ENCODE results near the gene AKAP6. TPM values are rescaled to one million over a fixed set of nuclear protein-coding genes. Genes with fewer than 3 reads are reported as not detected.

The AKAP6 gene
- total RNA-seq, 1 experiment from 2014 or later = 1.9 TPM

DNA sequence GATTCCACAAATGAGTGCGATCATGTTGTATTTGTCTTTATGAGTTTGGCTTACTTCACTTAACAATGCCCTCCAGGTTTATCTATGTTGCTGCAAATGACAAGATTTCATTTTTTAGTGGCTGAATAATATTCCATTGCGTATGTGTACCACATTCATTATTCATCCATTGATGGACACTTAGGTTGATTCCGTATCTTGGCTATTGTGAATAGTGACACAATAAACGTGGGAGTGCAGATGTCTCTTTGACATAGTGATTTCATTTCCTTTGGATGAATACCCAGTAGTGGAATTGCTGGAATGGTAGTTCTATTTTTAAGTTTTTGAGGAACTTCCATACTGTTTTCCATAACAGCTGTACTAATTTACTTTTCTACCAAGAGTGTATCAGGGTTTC, 23.5 kb downstream of the AKAP6 start:
- DNase-seq (ENCODE audit: low read depth, low spot score) (no peak), ATAC-seq (no peak)
- H3K27me3 ChIP-seq (ENCODE audit: insufficient read depth, low read length) = no peaks in the 10 kb centered on the region
- H3K9ac ChIP-seq (ENCODE audit: low read length) = no peak overlapping the region
- intact Hi-C loops (cut with micrococcal nuclease) = no loop called here
- H3K9me2 ChIP-seq (ENCODE audit: insufficient read depth) = no peaks in the 10 kb centered on the region; the same call in 1 of the 2 replicates
- H3K4me3 ChIP-seq (replicated peaks in 1 of 2; ENCODE audit: low read depth in 1 of 2, low read length in 2 of 2) = no peak overlapping the region
- no peaks in the 10 kb centered on the region for H4K20me1 ChIP-seq (ENCODE audit: insufficient read depth)
- CTCF ChIA-PET = no interaction called here
- TF ChIP-seq SP1 (IDR thresholded peaks at IDR 0.05; ENCODE audit: low read depth) (no peak), SRF (IDR thresholded peaks at IDR 0.05; ENCODE audit: low read depth) (no peak), ELF1 (IDR thresholded peaks at IDR 0.05; ENCODE audit: borderline replicate concordance, low read depth) (no peak), SIN3A (IDR thresholded peaks at IDR 0.05; ENCODE audit: low read depth) (no peak), CEBPB (IDR thresholded peaks at IDR 0.05; ENCODE audit: low read depth) (no peak), YY1 (IDR thresholded peaks at IDR 0.05; ENCODE audit: extremely low read depth, insufficient replicate concordance, low read depth, low read length) (no peak), JUND (IDR thresholded peaks at IDR 0.05) (no peak), FOSL1 (IDR thresholded peaks at IDR 0.05; ENCODE audit: low read depth) (no peak), POLR2A (IDR thresholded peaks at IDR 0.05; ENCODE audit: borderline replicate concordance, extremely low read depth, insufficient read depth, insufficient read length) (no peak), EZH2phosphoT487 (IDR thresholded peaks at IDR 0.05; ENCODE audit: borderline replicate concordance) (no peak), CBX3 (IDR thresholded peaks at IDR 0.05; ENCODE audit: low read depth) (no peak), ZNF274 (IDR thresholded peaks at IDR 0.05; ENCODE audit: low read depth, low read length) (no peak)
- TF ChIP-seq, protein P1, sequence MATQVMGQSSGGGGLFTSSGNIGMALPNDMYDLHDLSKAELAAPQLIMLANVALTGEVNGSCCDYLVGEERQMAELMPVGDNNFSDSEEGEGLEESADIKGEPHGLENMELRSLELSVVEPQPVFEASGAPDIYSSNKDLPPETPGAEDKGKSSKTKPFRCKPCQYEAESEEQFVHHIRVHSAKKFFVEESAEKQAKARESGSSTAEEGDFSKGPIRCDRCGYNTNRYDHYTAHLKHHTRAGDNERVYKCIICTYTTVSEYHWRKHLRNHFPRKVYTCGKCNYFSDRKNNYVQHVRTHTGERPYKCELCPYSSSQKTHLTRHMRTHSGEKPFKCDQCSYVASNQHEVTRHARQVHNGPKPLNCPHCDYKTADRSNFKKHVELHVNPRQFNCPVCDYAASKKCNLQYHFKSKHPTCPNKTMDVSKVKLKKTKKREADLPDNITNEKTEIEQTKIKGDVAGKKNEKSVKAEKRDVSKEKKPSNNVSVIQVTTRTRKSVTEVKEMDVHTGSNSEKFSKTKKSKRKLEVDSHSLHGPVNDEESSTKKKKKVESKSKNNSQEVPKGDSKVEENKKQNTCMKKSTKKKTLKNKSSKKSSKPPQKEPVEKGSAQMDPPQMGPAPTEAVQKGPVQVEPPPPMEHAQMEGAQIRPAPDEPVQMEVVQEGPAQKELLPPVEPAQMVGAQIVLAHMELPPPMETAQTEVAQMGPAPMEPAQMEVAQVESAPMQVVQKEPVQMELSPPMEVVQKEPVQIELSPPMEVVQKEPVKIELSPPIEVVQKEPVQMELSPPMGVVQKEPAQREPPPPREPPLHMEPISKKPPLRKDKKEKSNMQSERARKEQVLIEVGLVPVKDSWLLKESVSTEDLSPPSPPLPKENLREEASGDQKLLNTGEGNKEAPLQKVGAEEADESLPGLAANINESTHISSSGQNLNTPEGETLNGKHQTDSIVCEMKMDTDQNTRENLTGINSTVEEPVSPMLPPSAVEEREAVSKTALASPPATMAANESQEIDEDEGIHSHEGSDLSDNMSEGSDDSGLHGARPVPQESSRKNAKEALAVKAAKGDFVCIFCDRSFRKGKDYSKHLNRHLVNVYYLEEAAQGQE (IDR thresholded peaks at IDR 0.05; ENCODE audit: low read depth) = no peak
- TF ChIP-seq, protein P2, sequence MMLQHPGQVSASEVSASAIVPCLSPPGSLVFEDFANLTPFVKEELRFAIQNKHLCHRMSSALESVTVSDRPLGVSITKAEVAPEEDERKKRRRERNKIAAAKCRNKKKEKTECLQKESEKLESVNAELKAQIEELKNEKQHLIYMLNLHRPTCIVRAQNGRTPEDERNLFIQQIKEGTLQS (IDR thresholded peaks at IDR 0.05) = no peak
- no peak overlapping the region for H2AFZ ChIP-seq (ENCODE audit: low read depth, low read length, poor library complexity, severe bottlenecking)
- H3K27ac ChIP-seq (ENCODE audit: low read depth, low read length) = no peak overlapping the region
- no peaks in the 10 kb centered on the region for H3K9me3 ChIP-seq (ENCODE audit: control insufficient read depth in 1 of 2, insufficient read depth in 1 of 2, low read depth in 1 of 2, low read length in 2 of 2)
- RAD21 ChIA-PET (ENCODE audit: low non-redundant PET in 1 of 2, low total read pairs in 2 of 2, uncharacterized antibody in 2 of 2, unreplicated experiment in 2 of 2) = no interaction called here
- no peak overlapping the region for H3K4me2 ChIP-seq (ENCODE audit: low read length)
- H3K36me3 ChIP-seq (ENCODE audit: control insufficient read depth in 1 of 2, insufficient read depth in 2 of 2, low read length in 2 of 2) = no peaks in the 10 kb centered on the region
- no peaks in the 10 kb centered on the region for H3K4me1 ChIP-seq (ENCODE audit: control insufficient read depth in 1 of 2, insufficient read depth in 2 of 2, low read length in 2 of 2)
- no TSS peak for BruUV-seq (replicated peaks)
- POLR2A ChIA-PET = no interaction called here
- no peaks in the 10 kb centered on the region for H3K79me2 ChIP-seq (ENCODE audit: insufficient read depth, low read length)
